ENCODE data around the gene LRRTM4.
"Not testable (repeated sequence)": the region's sequence is repeated elsewhere in the genome, so short reads cannot be mapped to it uniquely, and the experiment has no call there.

LRRTM4 gene

GRCh38 chr2:76829374-76830234 is 692.6 kb downstream of the LRRTM4 start:
- DNase-seq, result no peak

DNA sequence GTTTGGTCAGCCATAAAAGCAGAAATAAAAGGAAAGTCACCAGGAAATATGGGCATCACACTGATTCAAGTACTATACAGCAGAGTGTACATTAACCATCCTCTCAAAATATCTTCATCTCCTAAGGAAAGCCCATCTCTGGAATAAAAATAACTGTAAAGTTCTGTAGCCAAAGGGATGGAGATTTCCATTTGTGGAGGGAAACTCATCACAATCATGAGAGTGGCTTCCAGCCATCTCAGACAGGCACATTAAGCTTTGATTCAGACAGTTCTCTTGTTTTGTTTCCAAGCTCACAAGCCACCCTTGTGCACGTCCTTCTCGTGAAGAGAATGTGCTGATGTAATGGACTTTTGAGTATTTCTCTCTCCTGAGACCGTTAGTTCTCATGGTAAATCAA is 695.5 kb downstream of the LRRTM4 start:
- no peak for DNase-seq

- no peak for DNase-seq
Measured at GRCh38 chr2:76825140-76825970, 696.8 kb downstream of the LRRTM4 start.

- DNase-seq, result no peak
Measured at GRCh38 chr2:76821731-76822130, 700.4 kb downstream of the LRRTM4 start.

- DNase-seq, result no peak
Measured at GRCh38 chr2:76813084-76813483, 709.1 kb downstream of the LRRTM4 start.

- DNase-seq, result no peak
Measured at GRCh38 chr2:76812156-76812555, 710.0 kb downstream of the LRRTM4 start.

DNA sequence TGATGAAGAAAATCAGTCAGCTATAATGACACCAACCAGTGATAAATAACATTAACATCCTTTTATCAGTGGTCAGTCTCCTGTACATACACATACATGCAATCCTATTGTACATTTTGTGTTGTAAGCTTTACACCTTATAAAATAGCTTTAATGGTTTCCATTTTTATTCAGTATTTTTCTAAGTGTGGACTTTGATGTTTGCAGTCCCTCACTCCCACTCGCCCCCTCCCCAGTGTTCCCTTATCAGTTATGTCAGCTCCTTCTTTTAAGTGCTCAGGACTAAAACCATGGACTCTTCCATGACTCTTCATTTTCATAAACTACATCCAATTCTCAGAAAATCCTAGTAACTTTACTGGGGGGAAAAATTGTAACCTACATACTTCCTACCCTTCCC is 713.0 kb downstream of the LRRTM4 start:
- no peak for DNase-seq

DNA sequence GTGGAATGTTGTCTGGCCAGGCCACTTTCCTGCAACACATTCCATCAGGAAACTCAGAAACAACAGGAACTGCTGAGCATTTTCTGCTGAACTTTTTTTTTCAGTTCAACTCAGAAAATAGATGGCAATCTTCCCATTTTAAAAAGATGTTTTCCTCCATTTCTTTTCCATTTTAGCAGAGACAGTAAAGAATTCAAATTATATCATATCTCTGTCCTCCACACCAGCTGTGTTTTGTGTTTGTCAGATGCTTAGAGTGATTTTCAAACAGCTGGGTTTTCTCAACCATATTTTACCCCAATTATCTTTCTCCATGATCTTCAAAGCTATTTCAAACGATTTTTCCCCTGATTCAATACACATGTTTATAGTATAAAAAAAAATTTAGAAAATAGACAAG is 713.4 kb downstream of the LRRTM4 start:
- no peak for DNase-seq

DNA sequence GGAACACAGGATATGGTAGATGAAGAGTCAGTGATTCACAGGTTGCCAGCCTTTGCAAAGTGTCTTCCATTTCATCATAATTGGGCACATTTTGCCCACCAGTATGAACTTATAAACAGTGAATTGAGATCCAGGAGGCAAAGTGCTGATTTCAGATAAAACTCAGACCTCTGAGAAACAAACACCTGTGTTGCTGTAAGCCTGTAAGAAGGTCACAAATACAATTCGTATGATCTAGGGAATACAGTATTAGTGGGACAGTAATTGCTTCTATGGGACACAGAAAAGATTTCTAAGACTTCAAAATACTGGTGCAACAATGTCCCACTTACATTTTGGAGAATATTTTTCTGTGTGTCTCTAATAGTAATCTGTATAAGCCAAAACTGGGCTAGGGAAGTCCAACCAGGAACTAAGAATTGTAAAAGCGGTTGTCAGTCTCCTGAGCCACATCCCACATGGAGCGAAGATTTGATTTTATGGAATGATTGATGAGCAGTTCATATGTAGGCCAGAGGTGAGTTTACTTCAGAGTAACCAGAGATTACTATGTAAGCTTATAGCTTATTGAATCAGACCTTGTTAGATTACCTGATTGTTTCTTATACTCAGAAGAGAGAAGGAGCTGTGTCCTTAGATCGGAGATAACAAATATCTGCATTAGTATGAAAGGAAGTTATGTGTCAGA is 728.4 kb downstream of the LRRTM4 start:
- DNase-seq, result no peak

DNA sequence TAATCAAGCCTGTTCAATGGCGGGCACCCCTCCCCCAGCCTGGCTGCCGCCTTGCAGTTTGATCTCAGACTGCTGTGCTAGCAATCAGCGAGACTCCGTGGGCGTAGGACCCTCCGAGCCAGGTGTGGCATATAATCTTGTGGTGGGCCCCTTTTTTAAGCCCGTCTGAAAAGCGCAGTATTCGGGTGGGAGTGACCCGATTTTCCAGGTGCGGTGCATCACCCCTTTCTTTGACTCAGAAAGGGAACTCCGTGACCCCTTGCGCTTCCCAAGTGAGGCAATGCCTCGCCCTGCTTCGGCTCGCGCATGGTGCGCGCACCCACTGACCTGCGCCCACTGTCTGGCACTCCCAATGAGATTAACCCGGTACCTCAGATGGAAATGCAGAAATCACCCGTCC is 740.9 kb downstream of the LRRTM4 start:
- DNase-seq, result not testable (repeated sequence)

DNA sequence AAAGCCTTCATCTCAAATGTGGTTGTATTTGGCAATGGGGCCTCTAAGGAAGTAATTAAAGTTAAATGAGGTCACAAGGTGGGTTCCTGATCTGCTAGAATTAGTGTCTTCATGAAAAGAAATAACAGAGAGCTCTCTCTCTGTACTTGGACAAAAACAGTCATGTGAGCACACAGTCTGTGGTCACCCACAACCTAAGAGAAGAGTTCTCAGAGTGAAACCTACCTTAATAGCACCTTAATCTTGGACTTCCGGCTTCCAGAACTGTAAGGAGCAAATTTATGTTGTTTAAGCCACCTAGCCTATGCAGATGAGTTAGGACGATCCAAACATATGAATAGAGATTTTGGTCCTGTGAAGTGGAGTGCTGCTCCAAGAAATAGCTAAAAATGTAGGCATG is 758.9 kb downstream of the LRRTM4 start:
- DNase-seq, result no peak

DNA sequence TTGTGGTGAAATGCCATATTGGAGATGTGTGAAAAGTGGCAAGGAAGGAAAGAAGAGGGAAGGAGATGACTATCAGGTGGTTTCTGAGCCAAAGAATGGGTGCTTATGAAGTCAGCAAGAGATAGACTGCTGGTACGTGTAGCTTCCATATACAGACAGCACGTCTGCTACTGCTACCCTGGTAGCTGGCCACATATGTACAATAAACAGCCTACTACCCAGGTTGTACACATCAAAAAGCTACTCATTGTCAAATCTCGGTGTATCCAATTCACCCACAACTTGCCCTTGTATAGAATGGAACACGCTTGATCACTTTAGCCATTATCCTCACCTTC is 761.8 kb downstream of the LRRTM4 start:
- DNase-seq, result no peak

GRCh38 chr2:76759634-76760366 is 762.4 kb downstream of the LRRTM4 start:
- no peak for DNase-seq

- no peak for DNase-seq
Measured at GRCh38 chr2:76752506-76752905, 769.7 kb downstream of the LRRTM4 start.

- no peak for DNase-seq
Measured at GRCh38 chr2:76749858-76750257, 772.3 kb downstream of the LRRTM4 start.

DNA sequence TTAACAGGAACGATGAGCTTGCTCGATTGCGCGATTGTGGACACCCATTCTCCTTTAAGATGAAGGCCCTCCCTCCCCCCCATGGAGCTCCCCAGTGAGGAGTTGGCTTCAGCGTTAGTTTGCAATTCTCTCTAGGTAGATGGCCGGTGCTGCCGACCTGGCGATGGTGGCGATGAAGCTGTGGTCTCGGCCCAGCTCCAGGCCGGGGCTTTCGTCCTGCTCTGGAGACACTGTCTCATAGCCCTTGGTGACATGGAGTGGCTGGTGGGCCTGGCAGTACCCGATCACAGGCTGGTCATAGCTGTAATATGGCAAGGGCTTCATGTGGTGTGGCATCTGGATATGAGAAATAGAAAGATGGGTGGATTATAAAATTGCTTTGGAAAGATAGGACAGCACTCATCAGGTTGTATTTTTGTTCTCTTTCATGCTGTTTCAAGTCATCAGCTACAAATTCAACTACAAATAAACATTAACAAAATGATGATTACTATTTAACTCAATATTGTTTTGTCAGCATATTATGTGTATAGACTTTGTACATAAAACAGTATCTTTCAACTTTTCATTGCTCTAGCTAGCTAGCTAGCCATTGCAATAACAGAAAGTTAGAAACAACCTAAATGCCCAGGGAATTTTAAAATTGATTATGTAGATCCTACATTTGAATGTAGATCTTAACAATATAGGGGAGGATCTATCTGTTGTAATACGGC is 773.4 kb downstream of the LRRTM4 start:
- DNase-seq, result no peak

GRCh38 chr2:76745605-76746004 is 776.6 kb downstream of the LRRTM4 start:
- DNase-seq, result no peak

DNA sequence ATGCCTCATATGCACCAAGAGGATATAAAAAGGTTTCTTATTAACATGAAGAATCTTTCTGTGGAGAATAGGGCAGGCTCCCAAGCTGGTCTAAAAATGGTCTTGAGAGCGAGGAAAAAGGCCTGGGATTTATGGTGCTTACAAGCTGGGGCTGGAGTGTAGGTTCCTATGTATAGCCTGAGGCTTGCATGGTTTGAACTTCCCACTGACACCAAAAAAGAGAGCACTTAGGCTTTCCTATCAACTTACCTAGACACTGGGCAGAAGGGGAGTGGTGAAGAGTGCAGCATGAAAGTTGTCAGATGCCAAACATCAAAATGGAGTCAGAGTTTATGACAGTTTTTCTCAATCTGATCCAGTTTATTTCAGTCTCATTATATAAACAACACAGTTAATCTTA is 784.6 kb downstream of the LRRTM4 start:
- DNase-seq, result no peak

GRCh38 chr2:76733736-76734135 is 788.4 kb downstream of the LRRTM4 start:
- DNase-seq, result no peak

- no peak for DNase-seq
Measured at GRCh38 chr2:76731157-76731556, 791.0 kb downstream of the LRRTM4 start.

DNA sequence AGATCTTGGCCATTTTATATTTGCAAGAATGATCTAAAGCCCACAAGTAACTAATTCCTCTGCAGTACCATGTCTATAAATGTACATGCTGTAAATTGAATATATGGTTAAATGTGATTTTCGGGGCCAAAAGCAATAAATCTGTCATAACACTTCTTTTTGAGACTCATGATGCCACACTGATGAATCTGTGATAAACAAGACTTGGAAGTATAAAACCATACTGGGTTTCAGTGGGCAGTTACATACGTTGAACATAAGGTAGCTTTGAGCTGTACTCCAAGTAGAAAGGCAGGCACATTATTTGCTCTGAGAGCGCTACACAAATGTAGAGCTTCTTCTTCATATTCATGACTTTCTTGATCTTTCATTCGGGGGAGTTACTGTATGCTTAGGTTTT is 792.2 kb downstream of the LRRTM4 start:
- no peak for DNase-seq

GRCh38 chr2:76721226-76721625 is 801.0 kb downstream of the LRRTM4 start:
- DNase-seq, result no peak
